DMS79 (cell line): Measurements from ENCODE around the gene HERC6.
"Not testable (repeated sequence)": the region's sequence is repeated elsewhere in the genome, so short reads cannot be mapped to it uniquely, and the experiment has no call there.

ENCODE experiments used
- DNase-seq: peaks from one replicate; lab custom pipeline; 2025; lab: John Stamatoyannopoulos, UW

Gene HERC6

GRCh38 chr4:88378691-88379559, at the start of gene HERC6:
TSS of gene HERC6 (plus strand) at chr4:88378852. CDS start at chr4:88378922, 70 bp downstream.
- peak; percentile 52 for DNase-seq

- DNase-seq = no peak
Observed at GRCh38 chr4:88333741-88334405, 44.8 kb upstream of the HERC6 start.

- DNase-seq = no peak
Observed at GRCh38 chr4:88335092-88335665, 43.5 kb upstream of the HERC6 start.

GRCh38 chr4:88341227-88342192, 37.1 kb upstream of the HERC6 start:
- no peak for DNase-seq

- not testable (repeated sequence) for DNase-seq
Observed at GRCh38 chr4:88346902-88347301, 31.8 kb upstream of the HERC6 start.

GRCh38 chr4:88348761-88349160, 29.9 kb upstream of the HERC6 start:
- DNase-seq = not testable (repeated sequence)

GRCh38 chr4:88350786-88351185, 27.9 kb upstream of the HERC6 start:
- DNase-seq = no peak

GRCh38 chr4:88352062-88352740, 26.5 kb upstream of the HERC6 start:
- no peak for DNase-seq

GRCh38 chr4:88353324-88353723, 25.3 kb upstream of the HERC6 start:
- DNase-seq = no peak

GRCh38 chr4:88356771-88357170, 21.9 kb upstream of the HERC6 start:
- no peak for DNase-seq

- DNase-seq = no peak
Observed at GRCh38 chr4:88357262-88357661, 21.4 kb upstream of the HERC6 start.

GRCh38 chr4:88359558-88359957, 19.1 kb upstream of the HERC6 start:
- no peak for DNase-seq

- DNase-seq = no peak
Observed at GRCh38 chr4:88360256-88360655, 18.4 kb upstream of the HERC6 start.

- no peak for DNase-seq
Observed at GRCh38 chr4:88360791-88361190, 17.9 kb upstream of the HERC6 start.

GRCh38 chr4:88361217-88361773, 17.4 kb upstream of the HERC6 start:
- DNase-seq = not testable (repeated sequence)

- no peak for DNase-seq
Observed at GRCh38 chr4:88366460-88366859, 12.2 kb upstream of the HERC6 start.

GRCh38 chr4:88367826-88368225, 10.8 kb upstream of the HERC6 start:
- no peak for DNase-seq

GRCh38 chr4:88369180-88369812, 9.4 kb upstream of the HERC6 start:
- DNase-seq = not testable (repeated sequence)

GRCh38 chr4:88381123-88381522, 2.5 kb downstream of the HERC6 start:
- no peak for DNase-seq

GRCh38 chr4:88382621-88383020, 4.0 kb downstream of the HERC6 start:
- no peak for DNase-seq
